Common myeloid progenitor, CD34-positive (primary cell): Measurements from ENCODE around the gene TRIM62.

Experiments used
- CTCF ChIA-PET: fragments of 350-600 bp; sonication (Branson Sonifier 250); formaldehyde crosslinking; loops from one replicate; lab custom pipeline; 2021; ENCODE audit warnings: antibody characterized with exemption; lab: Charles Lee
- POLR2A ChIA-PET: fragments of 350-600 bp; sonication (Branson Sonifier 250); formaldehyde crosslinking; loops from one replicate; lab custom pipeline; 2021; ENCODE audit warnings: antibody characterized with exemption; lab: Charles Lee
- DNase-seq, 3 donors: peaks; one replicate each; pipeline versions ENCODE4 v3.0.0 to v3.0.0-alpha.2; 2013
- H3K27ac ChIP-seq, 2 experiments: 1 replicate in 1 of 2; 2 replicates in 1 of 2; pipeline ENCODE4 v1.7.0; 2013; ENCODE audit warnings: inconsistent platforms in 2 of 2, low read length in 2 of 2, mild to moderate bottlenecking in 2 of 2, low read depth in 1 of 2, moderate library complexity in 1 of 2; ENCODE audit not compliant: severe bottlenecking in 2 of 2, insufficient read depth in 1 of 2, poor library complexity in 1 of 2
- H3K27me3 ChIP-seq, 5 experiments: replicated peaks in 2 of 5; 1 replicate in 3 of 5; 2 replicates in 2 of 5; pipeline versions ENCODE4 v1.6.1 to v1.7.0; 2013; ENCODE audit warnings: low read length in 4 of 5, mild to moderate bottlenecking in 2 of 5, moderate library complexity in 2 of 5, inconsistent platforms in 1 of 5; ENCODE audit not compliant: insufficient read depth in 5 of 5, control insufficient read depth in 4 of 5
- H3K36me3 ChIP-seq, 4 experiments: 1 replicate in 2 of 4; 2 replicates in 2 of 4; pipeline versions ENCODE4 v1.6.1 to v1.7.0; 2013; ENCODE audit warnings: low read length in 3 of 4, control low read depth in 1 of 4, mild to moderate bottlenecking in 1 of 4; ENCODE audit not compliant: control insufficient read depth in 4 of 4, insufficient read depth in 4 of 4
- H3K4me1 ChIP-seq, 4 experiments: 1 replicate in 3 of 4; 2 replicates in 1 of 4; pipeline versions ENCODE4 v1.6.1 to v1.7.1; 2013; ENCODE audit warnings: low read length in 3 of 4, mild to moderate bottlenecking in 3 of 4, control low read depth in 1 of 4, inconsistent platforms in 1 of 4, moderate library complexity in 1 of 4; ENCODE audit not compliant: control insufficient read depth in 4 of 4, insufficient read depth in 4 of 4; ENCODE audit errors: control extremely low read depth in 1 of 4
- H3K4me3 ChIP-seq, 7 experiments: 1 replicate in 4 of 7; 2 replicates in 3 of 7; pipeline versions ENCODE4 v1.5.1 to v1.7.0; 2013; ENCODE audit warnings: mild to moderate bottlenecking in 7 of 7, low read length in 6 of 7, moderate library complexity in 6 of 7, inconsistent platforms in 2 of 7, low read depth in 2 of 7, control low read depth in 1 of 7; ENCODE audit not compliant: insufficient read depth in 4 of 7, control insufficient read depth in 1 of 7; ENCODE audit errors: extremely low read depth in 1 of 7
- H3K9me3 ChIP-seq, 5 experiments: 1 replicate in 4 of 5; 2 replicates in 1 of 5; pipeline versions ENCODE4 v1.6.1 to v1.7.1; 2013; ENCODE audit warnings: low read length in 4 of 5, mild to moderate bottlenecking in 2 of 5, inconsistent platforms in 1 of 5, low read depth in 1 of 5, moderate library complexity in 1 of 5; ENCODE audit not compliant: control insufficient read depth in 4 of 5, insufficient read depth in 2 of 5; ENCODE audit errors: control extremely low read depth in 1 of 5
- WGBS: methylation state at CpG from one replicate; pipeline ENCODE4 v1.1.5; 2013; ENCODE audit not compliant: insufficient coverage; 5-methylcytosine and 5-hydroxymethylcytosine counted together

The TRIM62 gene

DNA sequence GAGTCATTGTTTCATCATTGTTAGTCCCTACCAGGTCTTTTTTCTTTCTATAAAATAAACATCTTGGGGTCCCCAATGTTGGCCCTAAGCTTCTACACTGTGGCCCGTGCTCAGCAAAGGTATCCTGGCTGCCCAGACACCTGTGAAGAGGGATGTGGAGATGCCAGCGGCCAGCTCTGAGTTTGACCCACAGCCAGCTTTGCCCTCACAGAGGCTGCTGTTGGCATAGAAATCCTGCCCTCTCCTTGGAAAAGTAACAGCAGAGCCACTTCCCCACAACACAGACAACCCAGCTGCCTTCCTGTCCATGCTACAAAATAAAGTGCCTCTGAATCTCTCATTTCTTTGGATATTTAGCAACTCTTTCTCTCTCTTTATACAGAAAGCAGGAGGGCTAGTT is 6.0 kb downstream of the TRIM62 start:
- Histone ChIP-seq H3K27ac (no peak overlapping the region), H3K36me3 (peaks cover 0 to 4% (median 0%) of the 10 kb centered on the region in 4 experiments), H3K9me3 (no peaks in the 10 kb centered on the region), H3K4me3 (no peak overlapping the region), H3K4me1 (peaks cover 0 to 5% (median 5%) of the 10 kb centered on the region in 4 experiments), H3K27me3 (no peaks in the 10 kb centered on the region)
- DNase-seq, result no peak
- ChIA-PET CTCF (no interaction called here), POLR2A (no interaction called here)
- WGBS, result 93% methylated on average over 2 of the region's 2 CpGs

DNA sequence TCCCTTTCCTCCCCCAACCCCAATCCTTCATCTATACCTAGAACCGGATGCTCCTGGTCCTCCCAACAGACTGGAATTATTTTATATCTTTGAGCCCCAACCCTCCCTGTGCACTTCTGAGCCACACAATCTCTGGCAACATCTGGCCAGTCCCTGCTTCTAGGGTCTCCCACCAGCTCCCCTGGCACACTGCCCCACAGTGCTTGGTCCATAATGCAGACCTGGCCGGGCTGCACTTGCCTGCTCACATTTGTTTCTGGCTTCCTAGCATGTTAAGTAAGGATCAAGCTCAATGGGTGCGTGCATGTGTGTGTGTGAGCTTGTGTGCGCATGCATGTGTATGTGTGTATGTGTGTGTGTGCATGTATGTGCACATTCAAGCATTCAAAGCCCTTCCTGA is 8.8 kb downstream of the TRIM62 start:
- ChIA-PET POLR2A (no interaction called here), CTCF (interaction anchor here (0.9 kb wide), 1 partner anchor 35 kb away, joined by 4 read pairs; no protein-coding TSS in a partner anchor)
- Histone ChIP-seq H3K27me3 (no peaks in the 10 kb centered on the region), H3K36me3 (peaks cover 0 to 2% (median 0%) of the 10 kb centered on the region in 4 experiments), H3K27ac (no peak overlapping the region), H3K9me3 (no peaks in the 10 kb centered on the region), H3K4me1 (no peaks in the 10 kb centered on the region), H3K4me3 (no peak overlapping the region)
- WGBS, result 67% methylated on average over 3 of the region's 4 CpGs
- no peak for DNase-seq

DNA sequence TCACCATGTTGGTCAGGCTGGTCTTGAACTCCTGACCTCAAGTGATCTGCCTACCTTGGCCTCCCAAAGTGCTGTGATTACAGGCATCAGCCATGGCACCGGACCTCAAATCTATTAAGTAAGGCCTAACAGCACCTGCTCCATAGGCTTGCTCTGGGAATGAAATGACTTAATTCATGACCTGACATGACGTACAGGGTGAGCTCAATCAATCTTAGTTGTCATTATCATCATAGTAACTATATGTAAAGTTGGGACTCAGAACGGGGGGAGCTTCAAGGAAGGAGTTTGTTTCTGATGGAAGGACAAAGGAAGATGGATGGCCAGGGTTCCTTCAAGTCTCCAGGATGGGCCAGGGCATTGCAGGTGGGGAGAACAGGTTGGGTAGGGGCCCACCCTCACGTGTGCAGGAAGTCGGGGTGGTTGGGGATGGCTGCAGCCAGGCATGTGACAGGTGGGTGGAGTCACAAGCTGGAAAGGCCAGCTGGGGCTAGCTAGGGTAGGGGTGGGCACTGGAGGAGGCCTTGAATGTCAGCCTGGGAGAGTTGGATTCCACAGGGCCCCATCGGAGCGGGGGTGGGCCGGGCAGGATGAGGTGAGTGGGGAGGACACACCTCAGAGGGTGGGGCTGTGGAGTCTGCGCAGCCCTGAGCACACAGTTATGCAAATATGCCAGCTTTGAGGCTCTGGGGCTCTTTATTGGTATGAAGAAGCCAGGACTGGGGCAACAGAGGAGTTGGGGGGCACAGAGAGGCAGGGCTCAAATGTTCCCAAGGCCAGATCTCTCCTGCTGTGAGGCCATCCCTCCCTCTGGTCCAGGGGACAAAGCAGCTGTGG is 9.6 kb downstream of the TRIM62 start:
- CTCF ChIA-PET, result no interaction called here
- WGBS, result 100% methylated on average over 4 of the region's 9 CpGs
- POLR2A ChIA-PET, result no interaction called here
- Histone ChIP-seq H3K27ac (no peak overlapping the region), H3K36me3 (peaks cover 0 to 4% (median under 1%) of the 10 kb centered on the region in 4 experiments), H3K4me3 (no peak overlapping the region), H3K4me1 (no peaks in the 10 kb centered on the region), H3K27me3 (no peaks in the 10 kb centered on the region), H3K9me3 (no peaks in the 10 kb centered on the region)
- DNase-seq, result no peak

DNA sequence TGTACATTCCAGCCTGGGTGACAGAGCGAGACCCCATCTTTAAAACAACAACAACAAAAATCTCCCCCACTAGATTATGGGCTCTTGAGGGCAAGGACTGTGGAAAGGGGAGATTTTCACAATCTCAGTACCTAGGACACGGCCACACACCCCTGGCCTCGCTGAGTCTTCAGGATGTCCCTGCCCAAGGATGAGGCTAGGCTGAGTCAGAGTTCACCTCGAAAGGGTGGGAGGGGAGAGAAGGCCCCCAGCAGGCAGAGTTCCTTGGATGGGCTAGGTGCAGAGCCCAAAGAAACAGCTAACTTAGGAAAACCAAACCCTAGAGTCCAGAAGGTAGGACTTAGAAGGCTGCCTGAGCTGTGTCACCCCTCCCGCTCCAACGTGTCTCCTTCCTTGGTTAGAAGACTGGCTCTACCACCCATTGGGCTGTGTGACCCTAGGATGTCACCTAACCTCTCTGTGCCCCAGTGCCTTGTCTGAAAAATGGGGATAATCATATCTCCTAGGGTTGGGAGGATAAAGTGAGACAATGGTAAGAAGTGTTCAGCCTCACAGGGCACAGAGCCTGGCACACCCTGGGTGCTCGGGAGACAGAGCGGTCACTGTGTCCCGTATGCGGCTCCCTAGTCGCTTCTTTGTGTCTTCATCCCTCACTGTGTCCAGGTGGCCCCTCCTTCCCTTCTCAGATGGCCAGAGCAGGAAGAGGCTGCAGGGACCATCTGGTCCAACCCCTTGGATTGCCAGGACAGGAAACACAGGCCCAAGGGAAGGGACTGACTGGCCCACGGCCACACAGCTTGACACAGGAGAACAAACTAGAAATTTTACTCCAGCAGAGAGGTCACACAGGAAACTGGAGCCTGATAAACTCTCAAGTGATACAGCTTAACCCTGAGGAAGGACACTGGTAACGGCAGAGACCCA is 11.2 kb downstream of the TRIM62 start:
- WGBS, result 95% methylated on average over 12 of the region's 13 CpGs
- no peak overlapping the region for H3K27ac ChIP-seq
- H3K36me3 ChIP-seq, result peaks cover 0 to 12% (median 0%) of the 10 kb centered on the region in 4 experiments
- no peaks in the 10 kb centered on the region for H3K27me3 ChIP-seq
- CTCF ChIA-PET, result no interaction called here
- no peak overlapping the region for H3K4me3 ChIP-seq
- peaks cover 0 to 2% (median 0%) of the 10 kb centered on the region in 5 experiments for H3K9me3 ChIP-seq
- no peak for DNase-seq
- H3K4me1 ChIP-seq, result no peaks in the 10 kb centered on the region
- POLR2A ChIA-PET, result no interaction called here

DNA sequence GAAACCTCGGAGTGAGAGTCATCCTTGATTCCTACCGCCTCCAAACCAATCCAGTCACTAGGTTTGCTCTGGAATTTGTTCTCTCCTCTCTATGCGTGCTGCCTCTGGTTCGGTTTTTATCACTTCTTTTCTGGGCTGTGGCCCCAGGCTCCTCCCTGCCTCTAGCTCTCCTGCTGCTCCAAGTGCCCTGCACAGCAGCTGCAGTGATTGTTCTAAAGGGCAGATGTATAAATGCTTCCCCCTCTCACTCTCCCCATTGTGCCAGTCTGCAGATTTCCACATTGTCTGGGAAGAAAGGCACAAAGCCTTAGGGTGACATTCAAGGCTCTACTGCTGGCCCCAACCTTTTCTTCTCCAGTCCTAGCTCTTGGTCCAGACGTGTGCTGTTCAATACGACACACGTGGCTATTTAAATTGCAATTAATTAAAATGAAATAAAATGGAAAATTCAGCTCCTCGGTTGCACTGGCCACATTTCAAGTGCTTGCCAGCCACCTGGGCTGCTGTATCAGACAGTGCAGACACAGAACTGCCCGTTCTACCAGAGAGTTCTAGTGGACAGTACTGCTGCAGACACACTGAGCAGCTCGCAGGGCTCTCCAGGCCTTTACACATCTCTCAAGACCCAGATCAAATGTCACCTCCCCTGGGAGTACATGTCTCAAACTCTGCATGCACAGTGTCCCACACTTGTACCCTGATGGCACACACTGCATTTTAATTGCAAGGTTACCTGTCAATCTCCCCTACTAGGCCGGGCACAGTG is 12.4 kb downstream of the TRIM62 start:
- no peak overlapping the region for H3K27ac ChIP-seq
- peaks cover 0 to 12% (median 0%) of the 10 kb centered on the region in 4 experiments for H3K36me3 ChIP-seq
- 95% methylated on average over 4 of the region's 11 CpGs for WGBS
- ChIA-PET CTCF (no interaction called here), POLR2A (no interaction called here)
- no peaks in the 10 kb centered on the region for H3K4me1 ChIP-seq
- DNase-seq, result no peak
- H3K4me3 ChIP-seq, result no peak overlapping the region
- peaks cover 0 to 2% (median 0%) of the 10 kb centered on the region in 5 experiments for H3K9me3 ChIP-seq
- H3K27me3 ChIP-seq, result no peaks in the 10 kb centered on the region

DNA sequence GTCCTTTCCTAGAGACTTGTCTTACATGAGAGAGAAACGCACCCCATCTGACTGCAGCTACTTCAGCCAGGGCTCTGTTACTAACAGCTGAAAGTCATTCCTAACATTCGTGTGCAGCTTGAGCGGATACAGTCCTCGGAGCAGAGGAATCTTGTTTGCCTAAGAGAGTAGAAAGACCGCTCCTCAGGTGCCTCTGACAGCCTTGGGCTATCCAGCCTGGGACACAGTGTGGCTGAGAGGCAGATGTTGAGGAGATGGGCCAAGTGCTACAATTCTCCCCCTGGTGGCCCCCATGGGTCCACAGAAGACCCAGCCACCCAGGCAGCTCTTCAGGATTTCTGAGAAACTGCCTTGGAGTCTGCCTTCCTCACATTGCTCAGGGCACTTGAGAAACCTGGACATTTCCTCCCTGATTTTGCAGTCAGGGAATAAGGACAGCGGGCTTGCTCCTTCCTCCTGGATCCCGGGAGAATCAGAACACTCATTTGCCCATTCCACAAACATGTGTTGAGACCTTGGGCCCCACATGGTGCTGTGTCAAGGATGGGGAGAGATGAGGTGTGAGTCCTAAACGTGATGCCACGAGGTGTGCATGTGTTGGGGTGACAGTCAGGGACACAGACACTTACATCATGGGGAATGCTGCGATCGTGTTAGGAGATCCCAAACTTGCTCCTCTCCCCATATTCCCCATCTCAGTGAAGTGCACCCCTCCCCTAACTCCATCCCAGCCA is 13.1 kb downstream of the TRIM62 start:
- no peak for DNase-seq
- Histone ChIP-seq H3K9me3 (peaks cover 0 to 2% (median 0%) of the 10 kb centered on the region in 5 experiments), H3K4me3 (no peak overlapping the region), H3K4me1 (peaks cover 0 to 5% (median 0%) of the 10 kb centered on the region in 4 experiments), H3K27ac (no peak overlapping the region), H3K36me3 (peaks cover 0 to 12% (median 0%) of the 10 kb centered on the region in 4 experiments), H3K27me3 (no peaks in the 10 kb centered on the region)
- CTCF ChIA-PET, result no interaction called here
- POLR2A ChIA-PET, result no interaction called here
- 100% methylated on average over 8 of the region's 11 CpGs for WGBS
